ENCODE results near the gene SLC6A11.
A peak's percentile ranks its signal among the peaks of the same experiment; 100 is the strongest.

The SLC6A11 gene

DNA sequence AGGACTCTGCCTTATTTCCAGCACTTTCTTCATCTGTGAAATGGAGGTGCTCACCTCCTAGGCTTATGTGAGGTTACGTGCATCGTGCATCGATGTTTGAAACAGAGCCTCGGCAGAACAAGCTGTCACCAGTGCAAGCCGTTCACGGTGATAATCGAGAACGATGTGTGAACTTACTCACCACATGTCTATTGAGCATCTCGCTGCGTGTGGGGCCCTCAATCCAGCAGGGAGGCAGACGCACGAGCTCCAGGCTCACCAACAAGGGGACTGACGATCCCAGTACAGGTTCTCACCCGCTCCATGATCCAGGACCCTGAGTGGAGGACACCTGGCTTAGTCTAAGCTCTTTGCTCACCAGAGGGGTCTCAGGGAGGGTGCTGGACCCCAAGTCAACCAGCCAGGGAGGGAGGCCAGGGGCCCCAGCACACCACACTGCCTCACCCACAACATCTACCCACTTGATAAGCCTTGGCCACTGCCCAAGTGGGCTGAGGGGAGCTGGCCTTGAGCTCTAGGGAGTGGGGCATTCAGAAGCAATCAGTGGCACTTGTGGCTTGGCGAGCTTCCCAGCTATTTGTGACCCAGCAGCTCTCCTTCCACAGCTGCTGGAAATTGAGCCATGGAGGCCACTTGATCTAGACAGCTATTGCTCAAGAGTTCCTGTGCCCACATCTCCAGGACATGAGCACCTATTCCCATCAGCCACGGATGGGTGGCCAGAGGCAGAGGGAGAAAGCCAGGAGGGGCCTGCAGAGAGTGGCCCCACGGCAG is 142.1 kb downstream of the SLC6A11 start:
- DNase-seq: no peak

GRCh38 chr3:10960255-10960654 is 144.2 kb downstream of the SLC6A11 start:
- DNase-seq: no peak

DNA sequence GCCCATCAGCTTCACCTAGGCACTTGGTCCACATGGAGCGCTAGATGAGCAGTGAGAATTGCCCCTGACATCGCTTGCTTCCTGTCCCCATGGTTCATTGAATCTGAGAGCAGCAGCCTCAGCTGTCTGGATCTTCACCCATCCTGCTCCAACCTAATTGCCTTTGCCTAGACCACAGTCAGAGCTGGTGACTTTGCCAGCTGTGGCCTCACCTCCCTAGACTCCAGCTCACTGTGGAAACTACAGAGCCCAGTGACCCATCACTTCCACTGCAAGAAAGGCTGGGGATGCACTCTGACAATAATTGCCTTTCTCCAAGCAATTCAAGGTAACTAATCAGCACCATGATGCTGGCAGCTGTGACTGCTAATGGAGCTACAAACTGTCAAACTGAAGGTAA is 145.9 kb downstream of the SLC6A11 start:
- no peak for DNase-seq

GRCh38 chr3:10962481-10963036 is 146.5 kb downstream of the SLC6A11 start:
- no peak for DNase-seq

GRCh38 chr3:10964537-10965167 is 148.6 kb downstream of the SLC6A11 start:
- no peak for DNase-seq

DNA sequence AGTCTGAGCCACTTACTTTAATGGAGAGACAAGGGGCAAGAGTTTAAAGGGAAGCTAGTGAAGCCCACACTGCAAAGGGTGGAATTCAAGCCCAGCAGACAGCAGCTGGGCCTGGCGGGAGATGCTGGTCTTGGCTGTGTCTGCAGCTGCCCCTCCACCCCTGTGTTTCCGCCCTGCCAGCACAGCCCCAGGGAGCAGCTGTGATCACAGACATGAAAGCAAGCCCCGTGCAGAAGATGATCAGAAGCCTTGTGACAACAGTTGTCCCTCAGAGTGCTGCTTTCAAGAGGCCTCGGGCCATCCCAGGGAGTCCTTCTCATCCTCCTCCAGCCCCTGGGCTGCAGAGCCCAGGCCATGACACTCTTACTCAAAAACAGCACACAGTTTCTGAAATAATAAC is 152.4 kb downstream of the SLC6A11 start:
- DNase-seq: no peak

GRCh38 chr3:10970306-10970960 is 154.4 kb downstream of the SLC6A11 start:
- no peak for DNase-seq

DNA sequence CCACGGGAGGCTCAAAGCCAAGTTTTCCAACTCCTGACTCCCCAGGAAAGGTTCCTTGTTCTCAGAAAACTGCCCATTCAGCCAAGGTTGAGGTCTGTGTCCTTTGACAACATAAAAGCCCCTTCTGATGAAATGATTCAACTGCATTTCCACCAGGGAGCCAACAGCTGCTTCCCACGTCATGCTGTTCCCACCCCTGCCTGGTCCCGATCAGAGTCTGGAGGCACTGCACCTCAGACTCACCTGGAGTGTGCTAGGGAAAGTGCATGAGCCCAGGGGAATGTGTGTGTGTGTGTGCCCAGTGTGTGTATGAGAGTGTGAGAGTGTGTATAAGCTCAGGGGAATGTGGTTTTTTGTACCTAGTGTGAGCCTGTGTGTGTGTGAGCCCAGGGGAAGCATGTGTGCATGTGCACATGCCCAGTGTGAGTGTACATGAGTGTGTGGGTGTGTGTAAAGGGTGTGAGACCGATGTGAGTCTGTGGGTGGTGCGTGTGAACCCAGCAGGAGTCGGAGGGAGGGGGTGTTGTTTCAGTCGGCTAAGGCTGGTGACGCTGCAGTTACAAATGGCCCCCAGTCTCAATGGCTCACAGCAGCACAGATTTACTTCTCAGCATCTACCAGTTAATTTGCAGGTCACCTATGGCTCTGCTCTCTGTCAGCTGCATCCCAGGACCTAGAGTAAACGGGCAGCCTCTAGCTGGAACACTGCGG is 156.2 kb downstream of the SLC6A11 start:
- no peak for DNase-seq

DNA sequence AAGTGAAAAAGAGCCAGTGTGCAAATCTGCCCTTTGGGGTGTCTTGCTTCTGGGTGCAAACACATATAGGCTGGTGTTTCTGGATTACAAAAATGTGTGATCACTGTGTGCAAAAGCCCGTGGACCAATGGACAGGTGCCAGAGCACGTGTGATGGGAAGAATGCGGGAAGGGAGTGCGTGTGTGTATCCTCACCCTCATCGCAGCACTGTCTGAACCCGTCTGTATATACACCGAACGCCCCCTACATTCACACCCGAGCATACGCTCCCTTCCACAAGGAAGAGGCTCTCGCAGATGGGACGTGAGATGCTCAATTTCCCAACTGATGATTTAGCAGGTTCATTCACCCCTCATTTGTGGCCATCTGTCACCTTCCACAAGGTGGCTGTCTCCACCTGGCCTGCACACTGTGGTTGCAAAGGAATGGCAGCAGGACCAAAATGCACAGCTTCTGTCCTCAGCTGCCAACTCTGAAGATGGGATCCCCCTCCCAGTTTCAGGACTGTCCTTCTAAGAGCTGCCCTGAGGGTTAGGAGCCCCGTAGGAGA is 157.1 kb downstream of the SLC6A11 start:
- no peak for DNase-seq

DNA sequence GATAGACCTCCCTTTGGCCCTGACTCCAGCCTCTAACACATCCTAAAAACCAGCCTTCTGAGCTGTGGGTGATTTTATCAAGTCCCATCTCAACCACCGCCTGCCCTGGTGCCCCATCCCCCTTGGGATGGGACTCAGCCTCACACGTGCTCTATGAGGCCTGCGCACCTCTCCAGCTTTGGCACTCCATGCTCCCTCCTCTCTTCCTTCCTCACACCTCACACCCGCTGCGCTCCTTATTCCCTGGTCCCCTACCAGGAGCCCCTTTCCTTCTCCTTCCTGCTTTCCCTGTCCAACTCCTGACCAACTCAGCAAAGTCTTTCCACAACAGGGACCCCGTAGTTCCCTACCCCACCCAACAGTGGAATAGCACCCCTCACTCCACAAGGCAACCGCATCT is 158.1 kb downstream of the SLC6A11 start:
- DNase-seq: no peak

DNA sequence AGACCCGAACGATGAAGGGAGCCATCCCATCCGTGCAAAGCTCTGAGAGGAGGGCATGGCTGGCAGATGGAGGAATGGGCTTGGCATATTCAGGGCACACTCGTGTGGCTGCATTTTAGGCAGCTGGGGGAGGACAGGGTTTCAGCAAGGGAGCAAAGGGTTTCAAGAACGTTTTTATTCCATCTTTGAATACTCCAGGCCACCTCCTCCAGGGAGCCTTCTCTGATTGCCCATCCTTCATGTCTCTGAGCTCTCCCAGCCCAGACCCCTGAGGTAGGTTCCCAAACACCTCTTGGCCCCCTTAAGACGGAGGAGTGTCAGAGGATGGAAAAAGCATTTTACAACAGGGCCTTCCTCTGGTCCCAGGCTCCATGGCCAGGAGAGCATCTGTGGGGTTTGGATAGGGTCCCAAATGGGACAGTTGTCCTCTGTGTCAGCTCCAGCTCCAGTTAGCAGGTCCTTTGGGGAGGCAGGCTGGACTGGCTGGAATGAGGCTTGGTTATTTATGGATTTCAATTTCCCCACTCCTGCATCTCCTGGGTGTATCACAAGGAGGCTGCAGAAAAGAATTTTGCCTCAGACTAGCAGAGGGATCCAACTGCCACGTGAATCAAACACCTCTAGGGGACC is 158.8 kb downstream of the SLC6A11 start:
- DNase-seq: no peak

GRCh38 chr3:10975695-10976234 is 159.7 kb downstream of the SLC6A11 start:
- DNase-seq: no peak

DNA sequence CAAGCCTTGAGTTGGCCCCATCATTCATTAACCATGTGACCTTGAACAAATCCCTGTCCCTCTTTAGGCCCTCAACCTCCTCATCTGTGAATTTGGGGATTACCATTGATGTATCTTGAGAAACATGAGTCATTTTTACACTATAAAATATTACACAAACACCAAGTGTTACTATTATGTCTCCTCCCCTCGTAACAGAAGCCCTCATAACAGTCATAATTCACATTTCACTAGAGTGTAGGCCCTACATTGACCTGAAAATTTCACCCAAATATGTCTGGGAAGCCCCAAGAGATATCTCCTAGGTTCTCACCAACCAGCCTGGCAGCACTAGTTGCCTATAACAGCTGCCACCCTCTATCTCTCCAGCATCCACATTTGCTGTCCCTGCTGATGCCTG is 160.7 kb downstream of the SLC6A11 start:
- no peak for DNase-seq

GRCh38 chr3:10977892-10978510 is 162.0 kb downstream of the SLC6A11 start:
- no peak for DNase-seq

GRCh38 chr3:10978956-10979355 is 162.9 kb downstream of the SLC6A11 start:
- DNase-seq: no peak

DNA sequence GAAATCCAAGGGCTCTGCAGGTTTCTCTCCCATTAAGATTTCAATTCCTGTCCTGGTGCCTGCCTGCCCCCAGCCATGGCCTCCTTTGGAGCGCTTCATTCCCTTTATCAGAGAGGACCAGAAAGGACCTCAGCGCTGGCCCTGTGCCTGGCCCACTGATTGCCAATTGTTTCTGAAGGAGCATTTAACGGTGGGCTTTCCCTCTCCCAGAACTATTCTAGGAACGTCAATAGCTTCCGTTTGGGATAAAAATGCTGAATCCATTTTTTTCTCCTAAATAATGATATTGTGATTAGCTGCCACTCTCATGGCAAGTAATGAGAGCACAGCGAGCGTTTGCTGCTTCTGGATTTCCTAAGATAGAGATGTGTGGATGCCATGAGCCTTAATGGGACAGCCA is 164.3 kb downstream of the SLC6A11 start:
- no peak for DNase-seq

DNA sequence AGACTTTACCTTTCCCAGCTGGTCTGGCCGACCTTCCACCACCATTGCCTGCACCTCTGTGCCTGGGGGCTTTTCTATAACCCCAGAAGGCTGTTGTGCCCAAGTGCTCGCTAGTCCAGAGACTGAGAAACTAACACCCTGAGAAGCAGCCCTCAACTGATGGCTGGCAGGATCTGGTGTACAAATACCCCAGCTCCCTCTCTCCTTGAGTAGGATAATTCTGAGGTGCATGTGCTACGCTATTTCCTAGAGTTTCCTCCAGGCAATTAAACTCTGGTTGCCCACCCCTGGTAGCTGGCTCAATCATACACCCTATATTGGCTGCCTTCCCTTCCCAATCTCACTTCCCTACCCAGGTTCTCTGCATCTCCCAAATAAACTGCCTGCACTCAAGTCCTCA is 165.0 kb downstream of the SLC6A11 start:
- no peak for DNase-seq

GRCh38 chr3:10981961-10982360 is 165.9 kb downstream of the SLC6A11 start:
- DNase-seq: no peak

DNA sequence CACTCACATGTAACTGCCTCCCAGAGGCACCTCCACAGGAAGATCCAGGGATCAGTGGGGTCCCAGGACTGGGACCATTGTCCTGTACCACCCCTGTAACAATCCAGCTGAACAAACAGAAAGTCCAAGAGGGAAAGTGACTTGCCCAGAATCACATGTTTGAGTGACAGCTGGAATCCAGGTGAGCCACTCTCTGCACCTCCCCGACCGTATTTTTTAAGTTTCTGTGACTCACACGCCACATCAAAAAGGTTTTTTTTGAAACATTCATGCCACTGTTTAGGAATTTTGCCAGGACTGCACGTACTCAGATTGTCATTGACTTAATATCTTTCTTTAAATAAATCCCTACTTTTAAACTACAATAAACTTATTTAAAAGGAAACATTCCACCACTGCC is 166.8 kb downstream of the SLC6A11 start:
- no peak for DNase-seq

DNA sequence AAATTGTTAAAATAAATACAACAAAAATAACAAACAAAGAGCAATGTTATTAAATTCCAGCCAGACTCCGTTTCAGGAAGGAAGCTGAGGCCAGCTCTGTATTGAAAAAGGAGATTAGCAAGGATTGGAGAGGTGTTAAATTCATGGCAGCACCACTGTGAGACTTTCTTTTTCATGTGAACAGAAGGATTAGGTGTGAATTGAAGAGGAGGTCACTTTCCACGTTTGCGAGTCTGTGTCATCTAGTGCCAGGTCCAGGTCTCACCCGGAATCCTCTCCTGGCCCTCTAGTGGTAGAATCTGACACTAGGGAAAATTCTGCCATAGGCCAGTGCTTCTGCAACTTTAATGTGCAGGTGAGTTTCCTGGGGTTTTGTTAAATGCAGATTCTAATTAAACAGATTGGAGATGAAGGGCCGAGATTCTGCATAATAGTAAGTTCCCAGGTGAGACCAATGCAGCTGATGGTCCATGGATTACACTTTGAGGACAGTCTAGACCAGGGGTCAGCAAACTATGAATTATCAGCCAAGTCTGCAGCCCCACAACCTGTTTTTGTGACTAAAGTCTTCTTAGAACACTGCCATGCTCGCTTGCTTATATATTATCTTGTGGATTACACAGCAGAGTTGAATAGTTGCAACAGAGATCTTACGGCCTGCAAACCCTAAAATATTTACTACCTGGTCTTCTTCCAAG is 167.3 kb downstream of the SLC6A11 start:
- DNase-seq: peak; percentile 23

DNA sequence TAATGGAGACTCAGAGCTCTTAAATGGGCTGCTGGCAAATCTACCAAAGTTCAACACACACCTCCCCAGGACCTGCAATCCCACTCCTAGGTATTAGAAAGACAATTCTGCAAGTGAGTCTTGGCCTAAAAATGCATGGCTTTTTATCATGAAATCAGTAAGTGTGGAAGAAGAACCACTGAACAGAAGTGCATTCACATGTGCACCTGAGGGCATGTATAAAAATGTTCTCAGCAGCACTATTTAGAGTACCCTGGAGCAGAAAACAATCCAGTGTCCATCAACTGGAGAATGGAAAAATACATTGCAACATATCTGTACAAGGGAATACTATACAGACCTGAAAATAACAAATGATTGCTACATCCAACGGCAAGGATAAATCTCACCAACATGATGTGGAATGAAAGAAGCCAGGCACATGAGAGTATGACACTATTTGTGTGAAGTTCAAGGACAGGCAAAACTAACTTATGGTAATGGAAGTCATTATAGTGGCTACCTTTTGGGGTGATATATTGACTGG is 168.4 kb downstream of the SLC6A11 start:
- no peak for DNase-seq
